Sigmoid colon (tissue), 7 donors: ENCODE results near the gene C12orf75. TPM values are rescaled to one million over a fixed set of nuclear protein-coding genes. Genes with fewer than 3 reads are reported as not detected.

Source experiments
- DNase-seq: peaks from one replicate; pipeline ENCODE4 v3.0.0-alpha.2; 2019
- H3K27ac ChIP-seq, 4 donors: fragments of 200-600 bp; sonication (generic); one replicate each; pipeline ENCODE4 v1.5.1; 2016 to 2019; ENCODE audit warnings: mild to moderate bottlenecking in 1 of 4
- H3K27me3 ChIP-seq, 3 donors: fragments of 200-600 bp; sonication (generic); one replicate each; pipeline ENCODE4 v1.5.1; 2019; ENCODE audit warnings: mild to moderate bottlenecking in 1 of 3
- H3K36me3 ChIP-seq, 4 donors: fragments of 200-600 bp; sonication (generic); one replicate each; pipeline ENCODE4 v1.5.1; 2016 to 2019
- H3K4me1 ChIP-seq, 4 donors: fragments of 200-600 bp; sonication (generic); one replicate each; pipeline ENCODE4 v1.5.1; 2017 to 2019
- H3K4me3 ChIP-seq, 4 donors: fragments of 200-600 bp; sonication (generic); one replicate each; pipeline ENCODE4 v1.5.1; 2017 to 2019; ENCODE audit warnings: mild to moderate bottlenecking in 2 of 4, moderate library complexity in 1 of 4
- H3K9me3 ChIP-seq, 4 donors: fragments of 200-600 bp in 3 of 4; sonication (generic) in 3 of 4; one replicate each; pipeline versions ENCODE4 v1.5.1 to v1.6.1; 2013 to 2019
- EP300 ChIP-seq, 4 donors: sonication (generic); formaldehyde crosslinking; IDR thresholded peaks; one replicate each; pipeline ENCODE4 v1.6.1; 2017; ENCODE audit warnings: antibody characterized with exemption in 4 of 4
- POLR2A ChIP-seq, 2 donors: fragments of 450-650 bp; IDR thresholded peaks; one replicate each; pipeline ENCODE4 v1.6.1; 2016; ENCODE audit warnings: antibody characterized with exemption in 2 of 2, mild to moderate bottlenecking in 2 of 2, moderate library complexity in 2 of 2
- POLR2AphosphoS5 ChIP-seq, 4 donors: sonication (generic); formaldehyde crosslinking; IDR thresholded peaks; one replicate each; pipeline ENCODE4 v1.6.1; 2017; ENCODE audit warnings: antibody characterized with exemption in 4 of 4
- WGBS, 2 donors: extraction: QIAGEN DNeasy Blood & Tissue Kit; methylation state at CpG; one replicate each; pipeline ENCODE4 v1.1.7; 2013; 5-methylcytosine and 5-hydroxymethylcytosine counted together
- intact Hi-C: fragments of 100-400 bp; cut with DNase I; formaldehyde crosslinking; loops from one replicate; pipeline ENCODE4 v1.15.1; 2023
- polyA plus RNA-seq, 3 donors: library from polyadenylated mRNA; stranded (reverse); fragments of 200-250 nt; gene quantifications; one replicate each; pipeline ENCODE4 v1.2.3, GENCODE V29; 2013
- total RNA-seq, 4 donors: library from RNA; depleted of rRNA; stranded (reverse); fragments of >200 nt; gene quantifications; one replicate each; pipeline ENCODE4 v1.1.0, GENCODE V29; 2016
- TF ChIP-seq, protein P1 (sequence below), 4 experiments: fragments of 450-650 bp in 3 of 4; fragments of 200-600 bp in 1 of 4; IDR thresholded peaks; one replicate each; pipeline ENCODE4 v1.5.1; 2016 to 2019; ENCODE audit warnings: antibody characterized with exemption in 4 of 4, mild to moderate bottlenecking in 3 of 4, moderate library complexity in 2 of 4
- donor health status: healthy with polysubstance abuse.
- donor health status: Bipolar disorder and iron deficiency.
- donor health status: healthy.

Gene C12orf75
- total and polyA plus RNA-seq, 7 donors, result 1.6 to 310 (median 4.4) TPM

- Histone ChIP-seq H3K36me3 (no peaks in the 10 kb centered on the region), H3K9me3 (no peaks in the 10 kb centered on the region), H3K27ac (no peak overlapping the region), H3K4me1 (no peaks in the 10 kb centered on the region), H3K27me3 (no peaks in the 10 kb centered on the region), H3K4me3 (no peak overlapping the region)
- intact Hi-C loops, result no loop called here
- 13 to 16% methylated on average over 8 of the region's 8 CpGs for WGBS, 2 donors
- TF ChIP-seq POLR2A (IDR thresholded peaks at IDR 0.05) (no peak), EP300 (IDR thresholded peaks at IDR 0.05) (no peak), POLR2AphosphoS5 (IDR thresholded peaks at IDR 0.05) (no peak)
- TF ChIP-seq, protein P1, sequence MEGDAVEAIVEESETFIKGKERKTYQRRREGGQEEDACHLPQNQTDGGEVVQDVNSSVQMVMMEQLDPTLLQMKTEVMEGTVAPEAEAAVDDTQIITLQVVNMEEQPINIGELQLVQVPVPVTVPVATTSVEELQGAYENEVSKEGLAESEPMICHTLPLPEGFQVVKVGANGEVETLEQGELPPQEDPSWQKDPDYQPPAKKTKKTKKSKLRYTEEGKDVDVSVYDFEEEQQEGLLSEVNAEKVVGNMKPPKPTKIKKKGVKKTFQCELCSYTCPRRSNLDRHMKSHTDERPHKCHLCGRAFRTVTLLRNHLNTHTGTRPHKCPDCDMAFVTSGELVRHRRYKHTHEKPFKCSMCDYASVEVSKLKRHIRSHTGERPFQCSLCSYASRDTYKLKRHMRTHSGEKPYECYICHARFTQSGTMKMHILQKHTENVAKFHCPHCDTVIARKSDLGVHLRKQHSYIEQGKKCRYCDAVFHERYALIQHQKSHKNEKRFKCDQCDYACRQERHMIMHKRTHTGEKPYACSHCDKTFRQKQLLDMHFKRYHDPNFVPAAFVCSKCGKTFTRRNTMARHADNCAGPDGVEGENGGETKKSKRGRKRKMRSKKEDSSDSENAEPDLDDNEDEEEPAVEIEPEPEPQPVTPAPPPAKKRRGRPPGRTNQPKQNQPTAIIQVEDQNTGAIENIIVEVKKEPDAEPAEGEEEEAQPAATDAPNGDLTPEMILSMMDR (IDR thresholded peaks at IDR 0.05), result no peak
- DNase-seq, result no peak
Observed at GRCh38 chr12:105409801-105410471, 79.4 kb downstream of the C12orf75 start.

DNA sequence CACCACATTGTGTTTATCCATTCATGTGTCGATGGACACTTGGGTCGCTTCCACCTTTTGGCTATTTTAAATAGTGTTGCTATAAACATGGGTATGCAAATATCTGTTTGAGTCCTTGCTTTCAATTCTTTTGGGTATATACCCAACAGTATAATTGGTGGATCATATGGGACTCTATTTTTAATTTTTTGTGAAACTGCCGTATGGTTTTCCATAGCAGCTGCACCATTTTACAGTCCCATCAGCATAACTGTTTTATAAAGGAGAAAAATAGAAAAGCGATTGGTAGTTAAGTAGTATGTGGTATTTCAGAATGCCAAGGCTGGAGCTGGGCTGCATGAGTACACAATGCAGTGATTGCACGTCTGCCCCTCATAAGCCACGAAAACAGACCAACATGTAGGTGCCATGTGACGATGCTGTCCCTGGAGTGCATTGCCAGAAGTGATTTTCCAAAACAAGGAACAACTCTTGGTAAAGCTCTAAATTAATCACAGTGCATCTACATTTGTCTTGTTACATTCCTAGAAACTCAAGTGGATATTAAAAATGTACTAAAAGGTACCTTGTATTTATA lies 83.5 kb downstream of the C12orf75 start:
- Histone ChIP-seq H3K4me3 (no peak overlapping the region), H3K27ac (no peak overlapping the region), H3K4me1 (peaks cover 0 to 10% (median 5%) of the 10 kb centered on the region in 4 donors), H3K27me3 (no peaks in the 10 kb centered on the region), H3K36me3 (no peaks in the 10 kb centered on the region), H3K9me3 (no peaks in the 10 kb centered on the region)
- WGBS, 2 donors, result 94 to 95% methylated on average over 7 of the region's 7 CpGs
- TF ChIP-seq EP300 (IDR thresholded peaks at IDR 0.05) (no peak), POLR2AphosphoS5 (IDR thresholded peaks at IDR 0.05) (no peak), POLR2A (IDR thresholded peaks at IDR 0.05) (no peak)
- TF ChIP-seq, protein P1 (IDR thresholded peaks at IDR 0.05), result no peak
- no peak for DNase-seq
- intact Hi-C loops, result no loop called here

DNA sequence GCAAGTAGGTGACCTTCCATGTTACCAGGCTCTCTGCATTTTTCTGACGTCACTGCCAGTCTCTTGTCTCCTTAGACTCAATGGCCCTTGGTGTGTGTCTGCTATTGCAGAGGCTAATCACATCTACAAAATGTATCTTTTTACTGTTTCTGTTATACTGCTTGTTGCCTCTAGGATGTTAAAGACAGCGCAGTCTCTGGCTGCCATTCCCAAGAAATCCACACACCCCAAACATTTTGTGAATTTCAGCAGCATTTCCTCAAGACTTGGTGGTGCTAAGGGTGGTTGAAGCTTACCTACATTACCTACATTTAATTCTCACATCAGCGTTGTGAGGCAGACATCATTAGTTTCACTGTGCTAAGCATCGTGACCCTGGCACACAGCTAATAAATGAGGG lies 87.2 kb downstream of the C12orf75 start:
- H3K36me3 ChIP-seq, result no peaks in the 10 kb centered on the region
- H3K4me3 ChIP-seq, result no peak overlapping the region
- WGBS, 2 donors, result 42 to 60% methylated on average over 4 of the region's 4 CpGs
- no peaks in the 10 kb centered on the region for H3K9me3 ChIP-seq
- intact Hi-C loops, result no loop called here
- H3K27me3 ChIP-seq, result no peaks in the 10 kb centered on the region
- no peak for TF ChIP-seq POLR2A (IDR thresholded peaks at IDR 0.05)
- TF ChIP-seq EP300 (IDR thresholded peaks at IDR 0.05), result no peak
- TF ChIP-seq POLR2AphosphoS5 (IDR thresholded peaks at IDR 0.05), result no peak
- TF ChIP-seq, protein P1 (IDR thresholded peaks at IDR 0.05), result no peak
- no peak overlapping the region for H3K27ac ChIP-seq
- peaks cover 0 to 13% (median 6%) of the 10 kb centered on the region in 4 donors for H3K4me1 ChIP-seq
- DNase-seq, result no peak

- no peak for TF ChIP-seq EP300 (IDR thresholded peaks at IDR 0.05)
- TF ChIP-seq POLR2A (IDR thresholded peaks at IDR 0.05), result no peak
- TF ChIP-seq POLR2AphosphoS5 (IDR thresholded peaks at IDR 0.05), result no peak
- TF ChIP-seq, protein P1 (IDR thresholded peaks at IDR 0.05), result no peak
- Histone ChIP-seq H3K27me3 (no peaks in the 10 kb centered on the region), H3K36me3 (no peaks in the 10 kb centered on the region), H3K4me1 (peaks cover 0 to 13% (median 6%) of the 10 kb centered on the region in 4 donors), H3K4me3 (no peak overlapping the region), H3K9me3 (no peaks in the 10 kb centered on the region), H3K27ac (no peak overlapping the region)
- no peak for DNase-seq
- intact Hi-C loops, result no loop called here
- 75 to 81% methylated on average over 5 of the region's 5 CpGs for WGBS, 2 donors
Observed at GRCh38 chr12:105418229-105418628, 87.7 kb downstream of the C12orf75 start.
